Uterus (tissue), 2 donors: ENCODE measurements around the gene RAB8A.

ENCODE experiments used
- CTCF ChIP-seq, 4 experiments: fragments of 200-600 bp in 2 of 4; fragments of 450-650 bp in 2 of 4; sonication (generic) in 2 of 4; IDR thresholded peaks; one replicate each; pipeline ENCODE4 v1.5.1; 2016 to 2019; ENCODE audit warnings: antibody characterized with exemption in 4 of 4, mild to moderate bottlenecking in 2 of 4, moderate library complexity in 1 of 4
- POLR2A ChIP-seq, 2 donors: fragments of 450-650 bp; IDR thresholded peaks; one replicate each; pipeline ENCODE4 v1.6.1; 2016; ENCODE audit warnings: antibody characterized with exemption in 2 of 2, mild to moderate bottlenecking in 1 of 2, moderate library complexity in 1 of 2

GRCh38 chr19:16112778-16113177 lies 1.1 kb downstream of the RAB8A start:
- TF ChIP-seq CTCF (IDR thresholded peaks at IDR 0.05) (no peak), POLR2A (IDR thresholded peaks at IDR 0.05) (no peak)
